SK-N-DZ (cell line): ENCODE results near the gene FBXO11. TPM values are rescaled to one million over a fixed set of nuclear protein-coding genes. Genes with fewer than 3 reads are reported as not detected.
"Not testable (repeated sequence)": the region's sequence is repeated elsewhere in the genome, so short reads cannot be mapped to it uniquely, and the experiment has no call there.

Experiments used
- DNase-seq: peaks from one replicate; pipeline ENCODE4 v3.0.0-alpha.2; 2015; ENCODE audit warnings: low spot score
- polyA plus RNA-seq, 2 experiments: library from polyadenylated mRNA; depleted of rRNA; stranded (reverse); fragments of >200 nt; gene quantifications; 2 replicates each; pipeline ENCODE4 v1.2.3, GENCODE V29; 2014

Gene FBXO11
- 25.0 and 27.3 TPM in 2 replicates for polyA plus RNA-seq (2014; cell fraction: cytosol; rRNA removed)
- polyA plus RNA-seq (2014; cell fraction: nucleus; rRNA removed), result 42.0 and 46.7 TPM in 2 replicates

DNA sequence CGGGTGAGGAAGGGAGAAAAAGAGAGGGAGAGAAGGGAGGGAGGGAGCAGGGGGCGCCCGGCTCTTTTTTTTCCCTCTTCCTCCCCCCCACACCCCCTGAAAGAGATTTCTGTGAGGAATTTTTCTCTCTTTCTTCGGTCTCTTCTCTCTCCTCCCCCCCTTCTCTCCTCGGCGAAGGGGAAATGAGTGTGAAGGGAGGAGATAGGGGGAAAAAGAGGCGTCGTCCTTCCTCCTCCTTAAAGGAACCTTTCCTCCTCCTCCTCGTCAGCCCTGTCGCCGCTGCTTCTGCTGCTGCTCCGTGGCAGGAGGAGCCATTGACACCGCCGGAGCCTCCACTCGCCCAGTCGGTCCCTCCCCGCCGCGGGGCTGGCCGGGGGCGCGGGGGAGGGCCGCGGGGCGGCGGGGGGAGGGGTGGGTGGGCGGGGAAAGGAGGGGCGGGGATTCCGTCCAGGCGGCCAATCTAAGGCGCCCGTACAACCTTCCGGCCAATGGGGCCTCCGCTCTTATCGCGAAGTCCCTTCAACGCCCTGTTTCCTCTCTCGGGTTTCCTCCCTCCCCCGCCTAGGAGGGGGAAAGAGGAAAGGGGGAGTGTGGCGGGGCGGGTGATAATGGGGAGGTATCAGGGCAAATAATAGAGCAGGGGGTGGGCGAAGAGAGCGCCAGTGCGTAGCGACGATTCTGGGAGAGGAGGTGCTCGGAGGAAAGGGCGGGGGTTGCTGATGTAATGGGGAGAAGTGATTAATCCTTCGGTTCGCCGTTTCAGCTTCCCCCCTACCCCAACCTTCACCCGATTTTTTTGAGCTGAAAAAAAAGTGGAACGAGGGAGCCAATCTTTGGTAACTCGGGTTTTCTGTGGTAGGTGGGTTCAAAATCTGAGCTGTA, at the start of gene FBXO11:
FBXO11 (minus strand) TSS at position 342 of the 882 bp plus-strand sequence. CDS start 778 bp downstream, outside the sequence.
- peak; percentile 98 for DNase-seq

GRCh38 chr2:47950340-47951301, 44.3 kb upstream of the FBXO11 start:
- peak; percentile 13 for DNase-seq

DNA sequence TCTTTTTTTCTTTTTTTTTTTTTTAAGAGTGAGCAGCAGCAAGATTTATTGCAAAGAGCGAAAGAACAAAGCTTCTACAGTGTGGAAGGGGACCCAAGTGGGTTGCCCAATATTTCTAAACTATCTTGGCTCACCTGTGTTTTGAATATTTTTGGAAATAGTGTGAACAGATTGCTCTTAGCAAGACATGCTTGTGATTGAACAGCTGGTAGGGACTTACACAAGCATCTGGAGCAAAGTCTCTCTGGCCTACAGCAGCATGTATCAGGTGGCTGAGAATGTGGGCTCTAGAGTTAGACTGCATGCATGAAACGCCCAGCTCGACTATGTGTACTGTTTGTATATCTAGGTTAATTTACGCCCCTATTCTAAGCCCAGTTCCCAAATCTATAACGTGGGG, 40.3 kb upstream of the FBXO11 start:
- no peak for DNase-seq

- DNase-seq, result no peak
Measured at GRCh38 chr2:47945046-47945781, 38.9 kb upstream of the FBXO11 start.

DNA sequence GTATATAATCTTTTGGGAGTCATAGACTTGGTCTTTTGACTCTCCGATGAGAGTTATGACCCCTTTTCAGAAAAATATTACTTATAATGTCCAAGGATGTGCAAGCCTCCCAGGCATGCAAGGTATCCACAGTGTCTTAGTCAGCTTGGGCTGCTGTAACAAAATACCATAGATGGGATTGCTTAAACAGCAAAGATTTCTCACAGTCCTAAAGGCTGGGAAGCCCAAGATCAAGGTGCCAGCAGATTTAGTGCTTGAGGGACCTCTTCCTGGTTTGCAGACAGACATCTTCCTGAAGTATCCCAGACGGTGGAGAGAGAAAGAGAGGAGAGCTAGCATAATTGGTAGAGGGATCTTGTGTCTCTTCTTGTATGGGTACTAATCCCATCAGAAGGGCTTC, 35.6 kb upstream of the FBXO11 start:
- DNase-seq, result no peak

- DNase-seq, result no peak
Measured at GRCh38 chr2:47937677-47938076, 31.4 kb upstream of the FBXO11 start.

DNA sequence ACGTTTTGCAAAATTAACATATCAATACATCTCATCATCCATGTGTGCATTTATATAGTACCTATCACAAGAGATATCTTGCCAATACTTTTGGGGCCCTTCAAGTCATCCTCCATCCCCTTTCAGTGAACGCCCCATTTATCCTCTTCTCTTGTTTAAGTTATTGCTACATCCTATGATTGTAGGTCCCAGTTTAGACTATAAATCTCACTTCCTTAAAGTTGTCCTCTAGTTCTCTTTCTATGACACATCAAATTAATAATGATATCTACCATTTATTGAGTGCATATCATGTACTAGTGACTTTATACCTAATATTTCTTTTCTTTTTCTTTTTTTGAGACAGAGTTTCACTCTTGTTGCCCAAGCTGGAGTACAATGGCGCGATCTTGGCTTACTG, 28.8 kb upstream of the FBXO11 start:
- no peak for DNase-seq

DNA sequence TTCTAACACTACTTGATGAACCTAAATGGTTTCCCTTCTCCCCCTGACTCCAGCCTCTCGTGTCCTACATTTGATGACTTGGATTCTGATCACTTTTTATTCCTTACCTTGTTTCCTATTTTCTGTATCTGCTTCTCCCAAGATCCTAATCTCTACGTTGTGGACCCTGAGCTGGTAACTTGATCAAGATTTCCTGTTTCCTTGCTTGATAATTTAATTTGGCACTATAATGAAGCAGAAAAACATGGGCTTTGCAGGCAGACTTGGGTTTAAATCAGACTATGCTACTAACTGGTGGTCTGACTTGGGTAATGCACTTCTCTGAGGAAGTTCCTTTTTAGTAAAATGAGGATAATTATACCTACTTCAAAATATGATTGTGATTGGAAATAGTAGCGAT, 11.7 kb upstream of the FBXO11 start:
- peak; percentile 83 for DNase-seq

DNA sequence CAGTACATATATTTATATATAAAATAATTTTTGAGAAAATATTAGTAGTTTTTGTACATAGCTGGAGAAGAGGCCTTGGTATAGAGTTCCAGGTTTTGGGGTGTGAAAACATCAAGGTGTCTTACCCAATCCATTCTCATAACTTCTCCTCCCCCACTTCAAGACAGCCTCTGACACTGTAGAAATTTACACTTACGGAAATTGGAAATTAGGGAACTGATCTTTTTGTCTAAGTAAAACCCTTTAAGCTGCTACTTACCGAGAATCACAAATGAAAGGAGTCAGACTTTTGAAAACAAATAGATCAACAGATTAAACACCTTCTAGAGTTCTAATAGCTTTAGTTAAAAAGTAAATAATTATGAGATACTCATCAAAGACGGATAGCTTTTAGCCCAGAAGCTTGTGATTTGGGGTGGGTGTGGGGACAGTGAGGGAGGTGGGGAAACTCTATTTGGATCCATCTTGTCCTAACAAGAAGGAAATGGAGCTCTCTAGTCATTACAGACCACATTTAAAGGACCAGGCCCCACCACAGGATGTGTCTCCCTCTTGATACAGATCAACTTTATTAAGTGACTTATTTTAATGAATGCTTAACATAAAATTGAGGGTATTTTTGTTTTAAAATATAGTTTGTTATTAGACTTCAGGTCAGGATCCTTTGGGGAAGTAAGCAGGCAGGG, 11.1 kb upstream of the FBXO11 start:
- peak; percentile 8 for DNase-seq

GRCh38 chr2:47916412-47916811, 10.1 kb upstream of the FBXO11 start:
- no peak for DNase-seq

- DNase-seq, result not testable (repeated sequence)
Measured at GRCh38 chr2:47910662-47911061, 4.4 kb upstream of the FBXO11 start.

DNA sequence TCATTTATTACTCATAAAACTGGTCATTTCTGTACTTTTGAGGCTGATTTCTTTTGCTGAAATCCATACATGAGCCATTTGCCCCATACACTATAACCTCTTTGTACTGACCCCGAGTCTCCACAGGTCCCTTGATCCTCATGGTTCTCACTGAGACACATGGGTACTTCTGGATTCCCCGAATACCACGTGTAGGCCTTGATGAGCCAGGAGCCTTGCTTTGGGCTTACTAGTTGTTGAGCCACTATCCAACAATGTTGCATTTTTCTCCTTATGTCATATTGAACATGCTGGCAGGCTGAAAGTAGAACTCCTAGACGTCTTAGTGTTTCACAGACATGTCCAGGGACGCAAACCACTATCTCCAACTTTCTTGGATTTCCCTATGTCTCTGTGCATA, 2.4 kb upstream of the FBXO11 start:
- no peak for DNase-seq

GRCh38 chr2:47907039-47907781, 912 bp upstream of the FBXO11 start:
- DNase-seq, result peak; percentile 8

DNA sequence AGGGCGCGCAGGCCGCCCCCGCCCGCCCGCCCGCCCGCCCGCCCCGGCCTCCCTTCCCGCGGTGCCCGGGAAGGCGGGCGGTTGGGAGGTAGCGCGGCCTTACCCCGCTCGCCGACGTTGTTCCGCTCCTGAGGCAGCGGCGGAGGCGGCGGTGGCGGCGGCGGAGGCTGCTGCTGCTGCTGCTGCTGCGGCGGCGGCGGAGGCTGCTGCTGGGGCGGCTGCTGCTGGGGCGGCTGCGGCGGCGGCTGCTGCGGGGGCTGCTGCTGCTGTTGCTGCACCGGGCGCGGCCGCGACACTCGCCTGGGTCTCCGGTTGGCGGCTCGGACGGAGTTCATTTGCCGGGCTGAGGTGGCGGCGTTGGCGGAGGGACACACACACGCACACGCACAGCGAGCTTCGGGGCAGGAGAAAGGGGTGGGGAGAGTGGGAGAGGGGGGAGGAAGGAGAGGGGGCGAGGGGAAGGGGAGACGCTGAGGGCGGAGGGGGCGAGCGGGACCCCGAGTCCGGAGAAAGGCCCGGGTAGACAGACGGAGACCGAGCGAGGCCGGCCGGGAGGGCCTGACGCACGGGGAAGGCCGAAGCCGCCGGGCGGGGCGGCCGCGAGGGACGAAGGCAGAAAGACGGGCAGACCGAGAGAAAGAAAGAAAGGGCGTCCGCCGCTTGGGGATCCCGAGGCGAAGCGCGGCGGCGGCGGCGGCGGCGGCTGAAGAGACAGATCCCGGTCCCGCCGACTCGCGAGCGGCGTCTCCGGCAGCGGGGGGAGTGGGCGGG, 727 bp downstream of the FBXO11 start:
- peak; percentile 34 for DNase-seq

DNA sequence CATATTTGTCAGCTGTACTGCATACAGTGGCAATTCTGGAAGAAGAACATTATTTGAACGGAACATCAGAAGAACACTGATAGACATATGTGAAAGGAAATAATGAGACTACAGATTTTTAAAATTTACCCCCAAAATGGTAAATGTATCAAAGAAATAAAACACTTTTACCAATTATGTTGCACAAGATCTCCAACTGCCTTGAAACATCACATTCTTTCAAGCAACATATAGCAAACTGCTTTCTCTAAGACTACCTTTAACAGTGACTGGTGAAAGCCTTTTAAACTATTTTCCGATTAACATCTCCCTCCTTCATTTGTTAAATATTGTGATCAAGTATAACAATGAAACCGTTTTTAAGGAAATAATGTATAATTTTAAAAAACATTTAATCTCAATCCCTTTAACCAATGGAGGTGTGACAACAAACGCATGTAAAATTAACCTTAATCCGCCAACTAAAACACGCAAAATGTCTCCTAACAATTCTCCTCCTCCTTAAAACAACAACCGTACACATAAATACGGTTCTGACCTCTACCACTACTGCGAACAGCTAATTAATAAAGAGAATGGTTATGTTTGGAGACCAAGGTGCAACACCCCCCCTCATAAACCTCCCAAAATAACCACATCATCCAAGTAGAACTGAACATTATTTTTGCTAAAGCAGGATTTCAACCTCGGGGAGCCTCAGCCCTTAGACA, 2.4 kb downstream of the FBXO11 start:
- DNase-seq, result no peak

DNA sequence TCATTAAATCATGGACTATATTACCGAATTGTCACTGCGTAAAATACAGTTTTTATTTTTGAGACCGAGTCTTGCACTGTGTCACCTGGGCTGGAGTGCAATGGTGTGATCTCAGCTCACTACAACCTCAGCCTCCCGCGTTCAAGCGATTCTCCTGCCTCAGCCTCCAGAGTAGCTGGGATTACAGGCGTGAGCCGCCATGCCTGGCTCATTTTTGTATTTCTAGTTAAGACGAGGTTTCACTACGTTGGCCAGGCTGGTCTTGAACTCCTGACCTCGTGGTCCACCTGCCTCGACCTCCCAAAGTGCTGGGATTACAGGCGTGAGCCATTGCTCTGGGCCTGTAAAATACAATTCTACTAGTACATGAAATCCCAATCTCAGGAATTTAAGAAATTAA, 4.4 kb downstream of the FBXO11 start:
- not testable (repeated sequence) for DNase-seq

DNA sequence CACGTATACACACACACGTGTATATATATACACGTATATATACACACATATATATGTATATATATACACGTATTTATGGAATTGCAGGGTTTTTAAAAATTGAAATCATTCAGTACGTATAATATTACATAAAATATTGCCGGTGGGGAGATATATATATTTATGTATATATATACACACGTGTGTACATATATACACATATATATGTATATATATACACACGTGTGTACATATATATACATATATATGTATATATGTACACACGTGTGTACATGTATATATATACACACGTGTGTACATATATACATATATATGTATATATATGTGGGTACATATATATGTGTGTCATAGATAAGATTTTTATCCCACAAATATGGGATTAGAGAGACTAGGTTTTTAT, 5.4 kb downstream of the FBXO11 start:
- DNase-seq, result no peak
